GM21825 (cell line): ENCODE measurements around the gene CENATAC.
"Not testable (repeated sequence)": the region's sequence is repeated elsewhere in the genome, so short reads cannot be mapped to it uniquely, and the experiment has no call there.

ENCODE experiments used
- ATAC-seq: cut with Tn5 transposase; IDR thresholded peaks from one replicate; pipeline ENCODE4 v1.9.1; 2021; ENCODE audit warnings: mild to moderate bottlenecking, moderate library complexity; ENCODE audit not compliant: unreplicated experiment

The CENATAC gene

DNA sequence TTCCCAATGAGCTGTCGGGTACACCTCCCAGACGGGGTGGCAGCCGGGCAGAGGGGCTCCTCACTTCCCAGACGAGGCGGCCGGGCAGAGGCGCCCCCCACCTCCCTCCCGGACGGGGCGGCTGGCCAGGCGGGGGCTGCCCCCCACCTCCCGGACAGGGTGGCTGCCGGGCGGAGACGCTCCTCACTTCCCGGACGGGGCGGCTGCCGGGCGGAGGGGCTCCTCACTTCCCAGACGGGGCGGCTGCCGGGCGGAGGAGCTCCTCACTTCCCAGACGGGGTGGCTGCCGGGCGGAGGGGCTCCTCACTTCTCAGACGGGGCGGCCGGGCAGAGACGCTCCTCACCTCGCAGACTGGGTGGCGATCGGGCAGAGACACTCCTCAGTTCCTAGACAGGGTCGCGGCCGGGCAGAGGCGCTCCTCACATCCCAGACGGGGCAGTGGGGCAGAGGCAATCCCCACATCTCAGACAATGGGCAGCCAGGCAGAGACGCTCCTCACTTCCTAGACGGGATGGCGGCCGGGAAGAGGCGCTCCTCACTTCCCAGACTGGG is 6.4 kb upstream of the CENATAC start:
- ATAC-seq, result not testable (repeated sequence)

- ATAC-seq, result peak; percentile 29
Measured at GRCh38 chr11:118996926-118997626, 862 bp upstream of the CENATAC start.

- ATAC-seq, result peak; percentile 13
Measured at GRCh38 chr11:118998388-118998717, 415 bp downstream of the CENATAC start.

DNA sequence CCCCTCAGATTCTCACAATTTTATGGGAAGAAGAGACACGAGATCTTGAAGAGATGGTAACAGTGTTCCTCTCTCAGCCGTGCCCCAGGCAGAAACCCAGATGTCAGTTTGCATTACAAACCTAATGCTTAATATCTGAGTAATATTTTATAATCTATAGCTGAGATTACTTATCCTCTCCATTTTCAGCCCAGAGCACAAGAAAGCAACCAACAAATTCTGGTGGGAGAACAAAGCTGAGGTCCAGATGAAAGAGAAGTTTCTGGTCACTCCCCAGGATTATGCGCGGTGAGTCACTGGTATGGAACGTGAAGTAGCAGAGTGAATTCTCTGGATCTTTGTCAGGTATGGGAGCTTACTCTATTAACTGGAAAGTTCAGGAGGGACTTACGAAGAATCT is 884 bp downstream of the CENATAC start:
- ATAC-seq, result no peak

GRCh38 chr11:119000906-119001305 is 3.0 kb downstream of the CENATAC start:
- ATAC-seq, result no peak

DNA sequence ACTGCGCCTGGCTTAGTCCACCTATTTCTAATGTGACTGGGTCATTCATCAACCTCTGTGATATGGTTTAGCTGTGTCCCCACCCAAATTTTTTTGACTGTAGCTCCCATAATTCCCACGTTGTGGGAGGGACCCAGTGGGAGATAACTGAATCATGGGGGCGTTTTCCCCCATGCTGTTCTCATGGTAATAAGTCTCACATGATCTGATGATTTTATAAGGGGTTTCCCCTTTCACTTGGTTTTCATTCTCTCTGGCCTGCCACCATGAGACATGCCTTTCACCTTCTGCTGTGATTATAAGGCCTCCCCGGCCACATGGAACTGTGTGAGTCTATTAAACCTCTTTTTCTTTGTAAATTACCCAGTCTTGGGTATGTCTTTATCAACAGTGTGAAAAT is 8.7 kb downstream of the CENATAC start:
- no peak for ATAC-seq

DNA sequence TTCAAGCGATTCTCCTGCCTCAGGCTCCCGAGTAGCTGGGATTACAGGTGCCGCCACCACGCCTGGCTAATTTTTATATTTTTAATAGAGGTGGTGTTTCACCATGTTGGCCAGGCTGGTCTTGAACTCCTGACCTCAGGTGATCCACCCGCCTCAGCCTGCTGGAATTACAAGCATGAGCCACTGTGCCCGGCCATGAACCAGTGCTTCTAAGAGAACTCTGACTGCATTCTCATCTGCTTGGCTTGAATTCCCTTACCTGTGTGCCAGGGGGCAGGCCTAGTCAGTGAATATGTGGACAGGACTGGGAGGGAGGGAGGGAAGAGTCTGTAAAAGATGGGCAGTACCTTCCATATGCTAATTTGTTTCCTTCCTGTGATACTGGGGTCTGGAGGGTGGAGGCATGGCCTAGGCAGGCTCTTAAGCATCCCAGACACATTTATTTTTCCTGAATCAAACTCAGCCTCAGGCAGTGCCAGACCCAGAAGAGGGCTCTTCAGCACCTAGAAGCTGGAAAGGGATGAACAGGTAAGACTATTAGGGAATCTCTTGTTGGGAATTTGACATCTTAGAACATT is 13.6 kb downstream of the CENATAC start:
- no peak for ATAC-seq

GRCh38 chr11:119012629-119013170 is 14.8 kb downstream of the CENATAC start:
- ATAC-seq, result no peak

- no peak for ATAC-seq
Measured at GRCh38 chr11:119014209-119014924, 16.4 kb downstream of the CENATAC start.

DNA sequence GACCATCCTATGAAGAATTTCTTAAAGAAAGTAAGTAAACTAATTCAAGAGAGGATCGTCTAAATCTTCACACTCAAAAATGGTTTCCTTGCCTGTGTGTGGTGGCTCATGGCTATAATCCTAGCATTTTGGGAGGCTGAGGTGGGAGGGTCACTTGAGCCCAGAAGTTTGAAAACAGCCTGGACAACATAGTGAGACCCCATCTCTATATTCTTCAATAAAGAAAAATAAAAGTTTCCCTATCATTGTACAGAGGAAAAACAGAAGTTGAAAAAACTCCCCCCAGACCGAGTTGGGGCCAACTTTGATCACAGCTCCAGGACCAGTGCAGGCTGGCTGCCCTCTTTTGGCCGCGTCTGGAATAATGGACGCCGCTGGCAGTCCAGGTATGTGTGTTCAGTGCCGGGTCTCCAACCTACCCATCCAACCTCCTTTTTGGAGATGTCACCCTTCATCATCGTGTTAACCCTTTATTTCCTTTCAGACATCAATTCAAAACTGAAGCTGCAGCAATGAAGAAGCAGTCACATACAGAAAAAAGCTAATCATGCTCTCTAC is 17.2 kb downstream of the CENATAC start:
- no peak for ATAC-seq

DNA sequence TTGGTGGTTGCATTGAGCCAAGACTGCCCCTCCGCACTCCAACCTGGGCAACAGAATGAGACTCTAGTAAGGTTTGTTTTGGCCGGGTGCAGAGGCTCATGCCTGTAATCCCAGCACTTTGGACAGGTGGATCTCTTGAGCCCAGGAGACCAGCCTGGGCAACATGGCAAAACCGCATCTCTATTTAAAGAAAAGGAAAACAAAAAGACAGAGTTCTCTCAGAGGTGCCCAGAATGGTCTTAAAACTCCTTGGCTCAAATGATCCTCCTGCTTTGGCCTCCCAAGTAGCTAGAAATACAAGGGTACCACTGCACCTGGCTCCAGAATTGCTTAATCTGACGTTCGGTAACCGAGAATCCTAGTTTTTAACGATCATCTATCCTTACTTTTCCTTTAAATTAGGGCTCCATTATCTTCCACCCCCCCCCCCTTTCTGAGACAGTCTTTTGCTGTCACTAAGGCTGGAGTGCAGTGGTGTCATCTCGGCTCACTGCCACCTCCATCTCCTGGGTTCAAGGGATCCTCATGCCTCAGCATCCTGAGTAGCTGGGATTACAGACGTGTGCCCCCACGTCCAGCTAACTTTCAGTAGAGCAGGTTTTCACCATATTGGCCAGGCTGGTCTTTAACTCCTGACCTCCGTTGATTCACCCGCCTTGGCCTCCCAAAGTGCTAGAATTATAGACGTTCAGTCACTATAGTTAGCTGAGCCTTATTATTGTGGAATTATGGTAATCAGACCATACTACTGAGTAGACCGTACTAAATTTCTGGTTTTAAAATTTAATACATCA is 18.5 kb downstream of the CENATAC start:
- ATAC-seq, result no peak

DNA sequence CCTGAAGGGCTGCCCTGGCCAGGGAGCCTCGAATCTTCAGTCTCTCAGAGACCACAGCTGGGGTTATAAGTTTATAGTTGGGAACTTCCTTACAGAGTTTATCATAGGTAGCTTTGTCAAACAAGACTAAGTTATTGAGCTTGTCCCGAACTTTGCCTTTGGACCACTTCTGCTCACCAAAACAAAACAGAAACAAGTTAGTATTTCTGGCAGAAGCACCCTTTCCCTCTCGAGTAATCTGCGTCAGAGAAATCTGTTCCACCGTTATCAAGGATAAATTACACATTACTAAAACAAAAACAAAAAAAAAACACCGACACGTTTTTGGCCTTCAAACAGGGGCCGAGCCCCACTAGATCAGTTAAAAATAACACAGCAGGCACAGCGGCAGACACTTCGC is 19.4 kb downstream of the CENATAC start:
- not testable (repeated sequence) for ATAC-seq

- ATAC-seq, result peak; percentile 84
Measured at GRCh38 chr11:119018074-119018938, 20.4 kb downstream of the CENATAC start, which contains the start of the genes RPS25 and TRAPPC4. RPS25 (minus strand) TSS chr11:119018343; CDS start chr11:119018284, 59 bp downstream. TRAPPC4 (plus strand) TSS chr11:119018766; CDS start chr11:119018796, 30 bp downstream.

GRCh38 chr11:119019996-119020395 is 22.1 kb downstream of the CENATAC start:
- no peak for ATAC-seq

GRCh38 chr11:119021631-119022030 is 23.7 kb downstream of the CENATAC start:
- no peak for ATAC-seq

DNA sequence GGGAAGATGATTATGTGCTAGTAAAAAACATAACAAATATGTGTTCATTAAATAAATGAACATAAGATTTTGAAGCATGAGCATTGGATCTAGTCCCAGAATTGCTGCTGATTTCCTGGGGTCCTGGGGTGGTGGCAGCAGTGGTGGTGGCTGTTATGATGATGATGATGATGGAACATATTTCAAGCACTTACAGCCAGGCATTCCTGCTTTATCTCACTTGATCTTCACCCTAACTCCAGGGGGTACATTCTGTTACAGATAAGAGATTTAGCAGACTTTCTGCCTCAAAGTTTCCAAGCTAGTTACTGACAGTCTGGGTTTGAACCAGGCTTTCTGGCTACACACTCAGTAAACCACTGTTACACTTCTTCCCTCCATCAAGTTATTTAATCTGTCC is 25.8 kb downstream of the CENATAC start:
- ATAC-seq, result no peak

DNA sequence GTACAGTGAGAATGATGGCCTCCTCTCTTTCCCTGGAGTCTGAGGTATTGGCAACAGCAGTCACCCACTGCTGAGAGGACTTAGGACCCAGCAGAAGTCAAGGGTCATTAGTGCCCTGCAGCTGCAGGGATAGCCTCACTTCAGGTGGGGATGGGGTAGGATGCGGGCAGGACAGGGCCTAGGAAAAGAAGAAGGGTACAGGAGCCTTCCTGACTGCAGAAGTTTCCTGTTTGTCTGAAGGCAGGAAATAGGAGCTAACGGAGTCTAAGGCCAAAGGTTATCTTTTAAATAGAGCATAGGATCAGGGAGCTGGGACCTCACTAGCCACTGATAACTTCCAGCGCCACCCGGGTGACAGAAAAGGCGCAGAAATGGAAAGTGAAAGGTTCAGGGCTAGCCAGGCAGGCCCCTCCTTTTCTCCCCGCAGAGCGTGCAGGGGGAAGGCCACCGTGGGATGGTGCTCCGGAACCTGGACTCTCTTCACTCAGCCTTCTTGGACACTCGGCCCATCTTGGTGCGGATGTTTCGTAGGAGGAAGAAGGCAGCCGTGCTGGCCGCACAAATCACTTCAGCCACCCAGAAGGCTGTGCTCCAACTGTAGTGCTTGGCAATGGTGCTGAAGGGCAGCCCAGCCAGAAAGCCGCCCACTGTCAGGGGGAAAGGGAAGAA is 26.6 kb downstream of the CENATAC start:
- no peak for ATAC-seq

- ATAC-seq, result no peak
Measured at GRCh38 chr11:119025099-119025473, 27.1 kb downstream of the CENATAC start.

- ATAC-seq, result no peak
Measured at GRCh38 chr11:119025541-119025940, 27.6 kb downstream of the CENATAC start.
